AG04449 (cell line): ENCODE results near the gene RPS2.

Experiments
- CTCF ChIA-PET: fragments of 350-600 bp; formaldehyde crosslinking; extraction: SDS; loops from one replicate; lab custom pipeline; 2021; ENCODE audit warnings: antibody characterized with exemption; lab: Yijun Ruan, JAX
- POLR2A ChIA-PET: fragments of 400-600, 350-600 bp; formaldehyde crosslinking; extraction: SDS; loops from one replicate; lab custom pipeline; 2020; ENCODE audit warnings: antibody characterized with exemption, inconsistent platforms; lab: Yijun Ruan, JAX
- DNase-seq: peaks from one replicate; pipeline ENCODE4 v3.0.0-alpha.2; 2010; ENCODE audit warnings: low read depth, low spot score
- H3K4me3 ChIP-seq: 2 replicates; pipeline ENCODE4 v1.5.1; 2011; ENCODE audit warnings: low read depth, mild to moderate bottlenecking, control low read depth, low read length
- CTCF ChIP-seq: IDR thresholded peaks from one replicate; pipeline ENCODE4 v1.5.1; 2011; ENCODE audit warnings: mild to moderate bottlenecking, moderate library complexity, low read length, control low read depth, inconsistent platforms; ENCODE audit not compliant: insufficient read depth; ENCODE audit errors: missing control alignments

The RPS2 gene

GRCh38 chr16:1991135-1991551, 26.5 kb upstream of the RPS2 start:
- no peak for DNase-seq
- no peak overlapping the region for H3K4me3 ChIP-seq
- ChIA-PET CTCF (interaction anchor here (0.5 to 16.4 kb wide), 2 partner anchors 12 to 148 kb away, joined by 3 to 163 read pairs; no protein-coding TSS in a partner anchor), POLR2A (interaction anchor here (0.8 to 2.3 kb wide), 2 partner anchors 26 to 164 kb away, joined by 3 to 8 read pairs; partner anchors contain the start of genes RPS2 and TRAF7)
- TF ChIP-seq CTCF = no peak

GRCh38 chr16:1990351-1991134, 25.9 kb upstream of the RPS2 start:
- H3K4me3 ChIP-seq = no peak overlapping the region
- ChIA-PET CTCF (interaction anchor here (16.4 kb wide), 1 partner anchor 12 kb away, joined by 163 read pairs; no protein-coding TSS in a partner anchor), POLR2A (interaction anchor here (2.3 kb wide), 1 partner anchor 26 kb away, joined by 8 read pairs; the partner anchor contains the start of gene RPS2)
- DNase-seq = no peak
- TF ChIP-seq CTCF = no peak

- CTCF ChIA-PET = interaction anchor here (16.4 kb wide), 1 partner anchor 13 kb away, joined by 163 read pairs; no protein-coding TSS in a partner anchor
- POLR2A ChIA-PET = interaction anchor here (2.3 kb wide), 1 partner anchor 25 kb away, joined by 8 read pairs; the partner anchor contains the start of gene RPS2
- no peak for DNase-seq
- no peak overlapping the region; the same call in 1 of the 2 replicates for H3K4me3 ChIP-seq
- no peak for TF ChIP-seq CTCF
Measured at GRCh38 chr16:1990101-1990350, 25.4 kb upstream of the RPS2 start.

- no peak for DNase-seq
- no peak within 1 kb of the TSS; the same call in 1 of the 2 replicates for H3K4me3 ChIP-seq
- no peak for TF ChIP-seq CTCF
- POLR2A ChIA-PET = no interaction called here
- CTCF ChIA-PET = interaction anchor here (1.2 to 16.4 kb wide), 2 partner anchors 14 to 151 kb away, joined by 5 to 163 read pairs; no protein-coding TSS in a partner anchor
Measured at GRCh38 chr16:1989209-1990100, 24.8 kb upstream of the RPS2 start, which contains the start of gene SYNGR3. SYNGR3 (plus strand) TSS chr16:1989970; CDS start chr16:1990103, 133 bp downstream.

- POLR2A ChIA-PET = interaction anchor here (1.6 kb wide), 1 partner anchor 168 kb away, joined by 4 read pairs; the partner anchor contains the start of gene TRAF7
- DNase-seq = no peak
- CTCF ChIA-PET = interaction anchor here (0.6 to 16.4 kb wide), 2 partner anchors 16 to 153 kb away, joined by 4 to 163 read pairs; no protein-coding TSS in a partner anchor
- no peak overlapping the region for H3K4me3 ChIP-seq
- no peak for TF ChIP-seq CTCF
Measured at GRCh38 chr16:1987198-1987597, 22.6 kb upstream of the RPS2 start.
